ENCODE measurements around the gene PPIL1.

- TF ChIP-seq CTCF (tag by site-specific recombination; IDR thresholded peaks at IDR 0.05) (no peak), ZNF404 (tag by site-specific recombination; IDR thresholded peaks at IDR 0.05) (no peak), ZBTB26 (tag by site-specific recombination; optimal IDR thresholded peaks at IDR 0.05) (no peak)
Measured at GRCh38 chr6:36913082-36913481, 38.5 kb upstream of the PPIL1 start.

Measured in HEK293 (cell line).